Hippocampal formation (tissue), 2 donors: ENCODE results near the gene WDR74.
A peak's percentile ranks its signal among the peaks of the same experiment; 100 is the strongest.
"Not testable (repeated sequence)": the region's sequence is repeated elsewhere in the genome, so short reads cannot be mapped to it uniquely, and the experiment has no call there.

ENCODE experiments used
- DNase-seq, 2 donors: peaks; one replicate each; lab custom pipeline; 2025; lab: John Stamatoyannopoulos, UW

The WDR74 gene

DNA sequence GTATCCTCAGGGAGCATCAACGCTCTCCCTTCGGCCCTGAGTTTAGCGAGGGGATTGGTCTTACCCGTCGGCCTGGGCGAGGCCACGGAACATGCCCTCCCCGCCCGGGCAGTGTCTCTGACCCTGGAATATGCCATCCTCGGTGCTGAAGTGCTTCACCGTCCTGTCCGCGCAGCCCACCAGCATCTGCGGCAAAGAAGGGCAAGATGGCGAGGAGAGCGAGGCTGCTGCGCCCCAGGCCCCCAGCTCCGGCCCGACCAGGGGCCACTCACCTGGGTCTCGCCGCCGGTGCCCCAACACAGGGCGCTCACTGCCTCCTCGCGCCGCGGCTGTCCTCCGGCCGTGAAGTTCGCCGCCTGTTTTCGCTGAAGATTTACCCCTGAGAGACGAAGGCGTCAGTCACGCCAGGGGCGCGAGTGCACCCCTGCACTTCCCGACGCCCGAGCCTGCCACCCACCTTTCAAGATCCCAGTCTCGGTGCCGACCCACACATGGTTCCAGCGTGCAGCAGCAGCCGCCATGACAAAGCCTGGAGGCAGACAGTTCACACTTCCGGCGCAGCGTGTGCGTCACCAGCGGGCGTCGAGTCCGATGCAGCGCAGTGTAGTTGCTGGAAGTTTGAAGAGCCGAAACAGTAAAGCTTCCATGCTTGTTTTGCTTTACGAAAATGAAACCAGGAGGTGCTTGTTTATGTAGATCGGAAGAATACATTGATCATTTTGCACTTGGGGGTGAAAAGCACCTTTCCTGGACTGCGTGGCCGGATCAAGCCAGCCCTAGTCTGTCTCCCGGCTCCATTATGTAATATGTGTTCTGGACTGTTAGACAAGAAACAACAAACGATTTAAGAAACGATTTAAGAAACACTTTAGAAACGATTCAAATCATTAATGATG is at the start of gene WDR74:
Gene WDR74 (minus strand): TSS at position 541 of the 896 bp plus-strand sequence. CDS start 20 bp downstream, at position 521.
- peak; percentile 90 for DNase-seq

DNA sequence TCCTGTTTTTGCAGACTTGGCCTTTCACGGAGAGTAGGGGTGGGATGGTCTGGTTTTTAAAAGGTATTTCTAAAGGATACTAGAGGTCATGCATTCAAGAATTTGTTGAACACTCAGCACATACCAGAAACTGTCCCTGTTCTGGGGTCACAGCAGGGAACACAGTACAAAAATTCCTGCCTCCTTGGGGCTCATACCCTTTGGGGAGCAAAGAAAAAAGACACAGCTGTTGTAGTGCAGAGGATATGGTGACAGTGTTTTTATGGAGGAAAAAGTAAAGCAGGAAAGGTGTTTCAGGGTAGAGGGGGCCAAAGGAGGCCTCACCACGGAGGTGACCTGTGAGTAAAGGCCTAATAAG is 49.7 kb upstream of the WDR74 start:
- no peak for DNase-seq

- no peak for DNase-seq
Measured at GRCh38 chr11:62888406-62888805, 49.0 kb upstream of the WDR74 start.

GRCh38 chr11:62885137-62885750 is 45.9 kb upstream of the WDR74 start:
- DNase-seq, result no peak

DNA sequence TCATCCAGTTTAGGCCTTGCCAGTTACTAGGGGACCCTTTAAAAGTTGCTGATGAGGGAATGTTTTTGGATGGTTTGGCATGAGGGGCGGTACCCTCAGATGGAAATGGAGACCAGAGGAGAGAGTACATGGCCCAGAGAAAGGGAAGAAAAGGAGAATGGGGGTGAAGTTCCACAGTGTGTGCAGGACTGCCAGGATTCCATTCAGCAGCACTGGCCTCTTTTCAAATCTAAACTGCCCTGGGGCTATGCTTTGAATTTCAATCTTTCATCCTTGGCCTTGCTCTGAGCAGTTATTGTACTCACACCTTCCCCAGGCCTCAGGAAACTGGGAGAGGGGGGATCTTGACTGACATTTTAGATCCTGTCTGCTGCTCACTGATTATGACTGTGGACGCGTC is 44.3 kb upstream of the WDR74 start:
- peak in 1 of 2 donors; percentile 47 for DNase-seq

DNA sequence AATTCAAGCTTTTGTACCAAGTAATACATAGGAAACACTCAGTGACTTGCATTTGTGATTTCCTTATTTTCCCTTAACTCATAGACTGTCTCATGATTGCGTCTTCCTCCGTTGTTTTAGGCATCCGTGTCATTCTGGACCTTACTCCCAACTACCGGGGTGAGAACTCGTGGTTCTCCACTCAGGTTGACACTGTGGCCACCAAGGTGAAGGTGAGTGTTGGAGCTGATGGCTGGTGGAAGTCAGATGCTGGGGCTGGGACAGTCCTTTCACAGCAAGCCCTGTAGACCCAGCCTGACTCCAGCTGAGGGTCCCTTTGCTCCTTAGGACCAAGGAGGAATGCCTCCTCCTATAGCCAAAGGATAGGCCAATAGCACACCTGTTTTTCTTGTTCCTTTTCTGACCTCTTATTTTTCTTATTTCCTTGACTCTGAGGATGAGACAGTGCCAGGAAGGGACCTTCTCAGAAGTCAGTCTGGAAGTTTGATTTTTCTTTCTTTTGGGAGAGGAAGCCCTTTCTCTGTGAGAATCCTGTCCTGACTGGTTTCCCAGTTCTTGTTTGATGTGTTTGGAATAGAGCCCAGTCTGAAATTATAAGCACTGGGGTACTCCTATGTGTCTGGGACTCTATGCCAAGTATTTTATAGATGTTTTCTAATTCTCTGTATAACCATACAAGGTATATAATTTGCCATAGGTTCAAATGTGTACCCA is 43.6 kb upstream of the WDR74 start:
- DNase-seq, result no peak

DNA sequence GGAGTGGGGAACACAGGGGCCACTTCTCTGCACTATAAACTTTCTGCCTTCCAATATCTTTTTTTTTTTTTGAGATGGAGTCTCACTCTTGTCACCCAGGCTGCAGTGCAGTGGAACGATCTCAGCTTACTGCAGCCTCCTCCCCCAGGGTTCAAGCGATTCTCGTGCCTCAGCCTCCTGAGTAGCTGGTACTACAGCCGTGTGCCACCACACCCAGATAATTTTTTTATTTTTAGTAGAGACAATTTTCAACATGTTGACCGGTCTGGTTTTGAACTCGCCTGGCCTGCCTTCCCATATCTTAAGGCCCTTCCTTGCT is 43.0 kb upstream of the WDR74 start:
- DNase-seq, result no peak

- peak; percentile 79 to 82 for DNase-seq
Measured at GRCh38 chr11:62881579-62882430, 42.4 kb upstream of the WDR74 start.

GRCh38 chr11:62880803-62881578 is 41.6 kb upstream of the WDR74 start, which contains the start of gene SLC3A2:
Gene SLC3A2, plus strand, starts transcription at chr11:62880896. Its CDS starts 128 bp downstream, at chr11:62881024.
- peak; percentile 78 to 82 for DNase-seq

GRCh38 chr11:62880231-62880802 is 40.9 kb upstream of the WDR74 start:
- DNase-seq, result no peak

- DNase-seq, result no peak
Measured at GRCh38 chr11:62879235-62879978, 40.0 kb upstream of the WDR74 start.

DNA sequence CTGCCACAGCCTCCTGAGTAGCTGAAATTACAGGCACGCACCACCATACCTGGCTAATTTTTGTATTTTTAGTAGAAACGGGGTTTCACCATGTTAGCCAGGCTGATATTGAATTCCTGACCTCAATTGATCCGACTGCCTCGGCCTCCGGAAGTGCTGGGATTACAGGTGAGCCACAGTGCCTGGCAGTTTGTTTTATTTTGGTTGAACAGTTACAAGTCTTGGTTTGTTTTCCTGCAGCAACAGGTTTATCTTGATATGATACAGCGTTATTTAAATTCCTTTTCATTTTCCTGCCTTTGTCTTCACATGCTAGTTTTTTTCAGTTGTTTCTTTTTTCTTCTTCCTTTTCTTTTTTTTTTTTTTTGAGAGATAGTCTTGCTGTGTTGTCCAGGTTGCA is 37.3 kb upstream of the WDR74 start:
- no peak for DNase-seq

DNA sequence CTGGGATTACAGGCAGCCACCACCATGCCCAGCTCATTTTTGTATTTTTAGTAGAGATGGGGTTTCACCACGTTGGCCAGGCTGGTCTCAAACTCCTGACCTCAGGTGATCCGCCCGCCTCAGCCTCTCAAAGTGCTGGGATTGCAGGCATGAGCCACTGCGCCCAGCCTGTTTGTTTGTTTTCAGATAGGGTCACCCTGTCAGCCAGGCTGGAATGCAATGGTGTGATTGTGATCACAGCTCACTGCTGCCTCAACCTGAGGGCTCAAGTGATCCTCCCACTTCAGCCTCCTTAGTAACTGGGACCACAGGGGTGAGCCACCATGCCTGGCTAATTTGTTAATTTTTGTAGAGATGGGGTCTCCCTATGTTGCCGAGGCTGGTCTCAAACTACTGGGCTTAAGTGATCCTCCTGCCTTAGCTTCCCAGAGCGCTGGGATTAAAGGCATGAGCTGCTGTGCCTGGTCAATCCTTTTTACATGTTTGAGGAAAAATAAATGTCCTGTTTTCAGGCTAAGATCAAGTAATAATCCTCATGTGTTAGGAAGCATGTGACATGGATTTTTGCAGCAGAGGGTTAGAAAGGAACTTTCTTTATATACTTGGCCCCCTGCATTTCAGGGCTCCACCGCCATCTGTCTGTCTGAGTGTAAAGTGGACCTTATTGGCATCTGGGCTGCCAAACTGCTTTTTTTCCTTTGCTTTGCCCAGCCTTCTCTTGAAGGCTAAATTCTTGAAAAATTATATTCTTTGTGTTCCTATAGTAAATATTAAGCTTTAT is 36.5 kb upstream of the WDR74 start:
- no peak for DNase-seq

- no peak for DNase-seq
Measured at GRCh38 chr11:62874851-62875250, 35.5 kb upstream of the WDR74 start.

GRCh38 chr11:62865635-62866034 is 26.2 kb upstream of the WDR74 start:
- no peak for DNase-seq

DNA sequence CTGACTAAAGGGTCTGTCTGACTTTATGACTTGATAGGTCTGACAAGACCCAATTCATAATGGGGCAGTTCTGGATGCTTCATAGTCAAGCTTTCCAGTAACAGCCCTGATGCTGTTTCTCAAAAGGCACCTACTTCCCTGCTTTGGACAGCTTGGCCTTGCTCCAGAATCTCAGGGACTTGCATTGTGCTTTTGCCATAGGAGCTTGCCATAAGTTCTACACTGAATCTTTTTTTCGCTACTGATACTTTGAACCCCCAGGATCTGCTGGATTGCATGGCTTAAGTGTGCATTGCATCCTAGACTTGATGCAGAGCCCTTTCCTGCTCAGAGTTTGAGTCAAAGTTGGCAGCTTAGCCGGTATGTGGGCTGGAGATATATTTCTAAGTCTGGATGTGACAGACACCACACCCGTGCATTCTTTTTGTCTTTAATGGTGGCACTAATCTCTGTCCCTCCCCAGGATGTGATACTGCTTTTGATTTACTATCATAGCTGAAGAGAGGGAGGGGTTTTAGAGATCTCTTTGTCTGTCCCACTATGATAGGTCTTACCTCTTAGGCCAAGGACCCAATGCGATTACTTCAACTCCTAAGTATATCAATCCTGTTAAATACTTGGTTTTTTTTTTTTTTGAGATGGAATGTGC is 24.4 kb upstream of the WDR74 start:
- no peak for DNase-seq

DNA sequence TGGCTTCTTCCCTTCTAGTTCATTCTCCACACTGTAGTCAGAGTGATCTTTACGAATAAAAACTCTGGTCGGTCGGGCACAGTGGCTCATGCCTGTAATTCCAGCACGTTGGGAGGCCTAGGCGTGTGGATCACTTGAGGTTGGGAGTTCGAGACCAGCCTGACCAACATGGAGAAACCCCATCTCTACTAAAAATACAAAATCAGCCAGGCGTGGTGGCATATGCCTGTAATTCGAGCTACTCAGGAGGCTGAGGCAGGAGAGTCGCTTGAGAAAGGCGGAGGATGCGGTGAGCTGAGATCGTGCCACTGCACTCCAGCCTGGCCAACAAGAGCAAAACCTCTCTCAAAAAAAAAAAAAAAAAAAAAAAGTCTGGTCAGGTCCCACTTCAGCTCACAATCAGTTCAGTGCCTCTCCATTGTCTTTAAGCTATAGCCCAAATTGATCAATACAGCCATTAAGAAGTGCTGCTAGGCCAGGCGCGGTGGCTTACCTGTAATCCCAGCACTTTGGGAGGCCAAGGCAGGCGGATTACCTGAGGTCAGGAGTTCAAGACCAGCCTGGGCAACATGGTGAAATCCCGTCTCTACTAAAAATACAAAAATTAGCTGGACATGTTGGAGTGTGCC is 22.3 kb upstream of the WDR74 start:
- DNase-seq, result not testable (repeated sequence)
